ENCODE data around the gene CCL7.
A peak's percentile ranks its signal among the peaks of the same experiment; 100 is the strongest.

The CCL7 gene

GRCh38 chr17:34253139-34253525 is 16.9 kb upstream of the CCL7 start:
- TF ChIP-seq CTCF (IDR thresholded peaks at IDR 0.05; ENCODE audit: low read depth, low read length) = no peak
- no peak for DNase-seq
- Histone ChIP-seq H3K9me3 (ENCODE audit: severe bottlenecking) (no peaks in the 10 kb centered on the region), H3K4me3 (ENCODE audit: low read depth, low read length) (no peak overlapping the region), H3K27ac (no peak overlapping the region), H3K27me3 (ENCODE audit: insufficient read depth, low read depth, severe bottlenecking) (peaks cover 83% of the 10 kb centered on the region), H3K36me3 (no peaks in the 10 kb centered on the region)

GRCh38 chr17:34254146-34254545 is 15.9 kb upstream of the CCL7 start:
- TF ChIP-seq CTCF (IDR thresholded peaks at IDR 0.05; ENCODE audit: low read depth, low read length) = no peak
- no peaks in the 10 kb centered on the region for H3K9me3 ChIP-seq (ENCODE audit: severe bottlenecking)
- no peaks in the 10 kb centered on the region for H3K36me3 ChIP-seq
- H3K27ac ChIP-seq = no peak overlapping the region
- peaks cover 89% of the 10 kb centered on the region for H3K27me3 ChIP-seq (ENCODE audit: insufficient read depth, low read depth, severe bottlenecking)
- no peak overlapping the region for H3K4me3 ChIP-seq (ENCODE audit: low read depth, low read length)
- DNase-seq = no peak

- Histone ChIP-seq H3K9me3 (ENCODE audit: severe bottlenecking) (no peaks in the 10 kb centered on the region), H3K27ac (no peak within 1 kb of the TSS), H3K27me3 (ENCODE audit: insufficient read depth, low read depth, severe bottlenecking) (peaks cover 89% of the 10 kb centered on the region), H3K4me3 (ENCODE audit: low read depth, low read length) (no peak within 1 kb of the TSS; the same call in 1 of the 2 replicates), H3K36me3 (no peaks in the 10 kb centered on the region)
- DNase-seq = peak; percentile 15
- no peak for TF ChIP-seq CTCF (IDR thresholded peaks at IDR 0.05; ENCODE audit: low read depth, low read length)
Observed at GRCh38 chr17:34254651-34255380, 15.2 kb upstream of the CCL7 start, which contains the start of gene CCL2. Gene CCL2, plus strand, starts transcription at chr17:34255285. Its CDS starts 65 bp downstream, at chr17:34255350.

DNA sequence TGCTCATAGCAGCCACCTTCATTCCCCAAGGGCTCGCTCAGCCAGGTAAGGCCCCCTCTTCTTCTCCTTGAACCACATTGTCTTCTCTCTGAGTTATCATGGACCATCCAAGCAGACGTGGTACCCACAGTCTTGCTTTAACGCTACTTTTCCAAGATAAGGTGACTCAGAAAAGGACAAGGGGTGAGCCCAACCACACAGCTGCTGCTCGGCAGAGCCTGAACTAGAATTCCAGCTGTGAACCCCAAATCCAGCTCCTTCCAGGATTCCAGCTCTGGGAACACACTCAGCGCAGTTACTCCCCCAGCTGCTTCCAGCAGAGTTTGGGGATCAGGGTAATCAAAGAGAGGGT is 14.7 kb upstream of the CCL7 start:
- H3K36me3 ChIP-seq = no peaks in the 10 kb centered on the region
- H3K4me3 ChIP-seq (ENCODE audit: low read depth, low read length) = no peak overlapping the region
- no peak overlapping the region for H3K27ac ChIP-seq
- H3K9me3 ChIP-seq (ENCODE audit: severe bottlenecking) = no peaks in the 10 kb centered on the region
- no peak for DNase-seq
- TF ChIP-seq CTCF (IDR thresholded peaks at IDR 0.05; ENCODE audit: low read depth, low read length) = no peak
- H3K27me3 ChIP-seq (ENCODE audit: insufficient read depth, low read depth, severe bottlenecking) = peaks cover 88% of the 10 kb centered on the region

GRCh38 chr17:34255841-34256240 is 14.2 kb upstream of the CCL7 start:
- H3K27me3 ChIP-seq (ENCODE audit: insufficient read depth, low read depth, severe bottlenecking) = peaks cover 92% of the 10 kb centered on the region
- H3K36me3 ChIP-seq = no peaks in the 10 kb centered on the region
- no peak for DNase-seq
- TF ChIP-seq CTCF (IDR thresholded peaks at IDR 0.05; ENCODE audit: low read depth, low read length) = no peak
- no peaks in the 10 kb centered on the region for H3K9me3 ChIP-seq (ENCODE audit: severe bottlenecking)
- H3K27ac ChIP-seq = no peak overlapping the region
- H3K4me3 ChIP-seq (ENCODE audit: low read depth, low read length) = no peak overlapping the region

All from WERI-Rb-1 (cell line).